Gastrocnemius medialis (tissue), 4 donors: Measurements from ENCODE around the gene ACSS1. TPM values are rescaled to one million over a fixed set of nuclear protein-coding genes. Genes with fewer than 3 reads are reported as not detected.

Experiments used
- ATAC-seq, 2 donors: fragments of 150-250 bp; one replicate each; pipeline ENCODE4 v1.9.1; 2016
- DNase-seq, 2 donors: peaks; one replicate each; pipeline ENCODE4 v3.0.0-alpha.2; 2019
- H3K27ac ChIP-seq, 4 donors: fragments of 200-600 bp; sonication (generic); 1 replicate in 1 of 4; 2 replicates in 3 of 4; pipeline ENCODE4 v1.5.1; 2016 to 2018; ENCODE audit warnings: mild to moderate bottlenecking in 2 of 4, moderate library complexity in 1 of 4
- H3K27me3 ChIP-seq, 3 donors: fragments of 200-600 bp; sonication (generic) in 2 of 3; 1 replicate in 1 of 3; 2 replicates in 2 of 3; pipeline versions ENCODE4 v1.5.1 to v1.6.0; 2016 to 2019; ENCODE audit warnings: mild to moderate bottlenecking in 1 of 3, moderate library complexity in 1 of 3
- H3K36me3 ChIP-seq, 2 donors: fragments of 200-600 bp; sonication (generic) in 1 of 2; one replicate each; pipeline ENCODE4 v1.5.1; 2017 to 2018
- H3K4me1 ChIP-seq, 2 donors: fragments of 200-600 bp; sonication (generic) in 1 of 2; one replicate each; pipeline ENCODE4 v1.5.1; 2016 to 2017; ENCODE audit warnings: mild to moderate bottlenecking in 2 of 2
- H3K4me3 ChIP-seq, 4 donors: fragments of 200-600 bp; sonication (generic) in 3 of 4; 1 replicate in 1 of 4; 2 replicates in 3 of 4; pipeline ENCODE4 v1.5.1; 2016 to 2019; ENCODE audit warnings: mild to moderate bottlenecking in 2 of 4
- H3K9me3 ChIP-seq, 3 donors: fragments of 200-600 bp; sonication (generic) in 2 of 3; 1 replicate in 1 of 3; 2 replicates in 2 of 3; pipeline ENCODE4 v1.5.1; 2016 to 2019
- POLR2A ChIP-seq, 2 donors: fragments of 450-650 bp; IDR thresholded peaks; one replicate each; pipeline ENCODE4 v1.6.1; 2017; ENCODE audit warnings: antibody characterized with exemption in 2 of 2, mild to moderate bottlenecking in 2 of 2, moderate library complexity in 2 of 2
- in situ Hi-C, 4 donors: fragments of 200-750 bp; cut with MboI; loops; one replicate each; pipeline versions ENCODE4 v1.15.0 to v1.8.0; 2017; ENCODE audit warnings: low sequenced_read_pairs in 4 of 4
- intact Hi-C: fragments of 100-400 bp; cut with DNase I; formaldehyde crosslinking; loops from one replicate; pipeline ENCODE4 v1.15.1; 2023; ENCODE audit warnings: low total_unique reads
- total RNA-seq, 4 donors: library from RNA; depleted of rRNA; stranded (reverse); fragments of >200 nt; gene quantifications; one replicate each; pipeline versions ENCODE4 v1.1.0 to v1.2.3, GENCODE V29; 2016
- TF ChIP-seq, protein P1 (sequence below), 5 experiments: fragments of 450-650 bp in 3 of 5; fragments of 200-600 bp in 2 of 5; sonication (generic) in 2 of 5; IDR thresholded peaks in 4 of 5; conservative IDR thresholded peaks in 1 of 5; 1 replicate in 4 of 5; 2 replicates in 1 of 5; pipeline ENCODE4 v1.5.1; 2016 to 2019; ENCODE audit warnings: antibody characterized with exemption in 5 of 5, mild to moderate bottlenecking in 3 of 5, moderate library complexity in 3 of 5

ACSS1 gene
- total RNA-seq, 4 donors from 2014 or later, result 11.4 to 84.6 (median 11.8) TPM

DNA sequence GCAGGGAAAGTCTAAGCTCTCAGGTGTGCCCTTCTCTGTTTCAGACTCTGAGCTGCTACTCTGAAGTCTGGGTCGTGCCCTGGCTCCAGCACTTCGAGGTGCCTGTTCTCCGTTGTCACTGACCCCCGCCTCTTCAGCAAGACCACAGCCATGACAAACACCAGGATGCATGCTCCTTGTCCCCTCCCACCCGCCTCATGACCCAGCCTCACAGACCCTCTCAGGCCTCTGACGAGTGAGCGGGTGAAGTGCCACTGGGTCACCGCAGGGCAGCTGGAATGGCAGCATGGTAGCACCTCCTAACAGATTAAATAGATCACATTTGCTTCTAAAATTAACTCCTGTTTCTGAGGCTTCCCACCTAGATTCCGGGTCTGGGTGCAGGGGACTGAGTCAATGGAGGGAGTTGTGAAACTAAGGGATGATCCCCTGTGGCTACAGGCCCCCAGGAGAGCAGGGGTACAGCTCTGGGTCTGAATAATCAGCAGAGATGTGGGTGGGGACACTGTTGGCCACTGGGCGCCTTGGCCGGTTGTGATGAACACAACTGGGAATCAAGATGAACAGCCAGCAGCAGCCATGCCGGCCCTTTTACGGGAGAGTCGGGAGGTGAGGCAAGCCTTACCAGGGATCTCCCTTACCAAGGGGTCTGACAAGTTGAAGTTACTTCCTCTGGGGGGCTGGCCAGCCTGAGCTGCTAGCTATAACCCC is 98.2 kb downstream of the ACSS1 start:
- Histone ChIP-seq H3K27me3 (no peaks in the 10 kb centered on the region), H3K4me1 (no peaks in the 10 kb centered on the region), H3K4me3 (no peak overlapping the region), H3K36me3 (peaks cover 0 to 50% of the 10 kb centered on the region in 2 donors), H3K9me3 (no peaks in the 10 kb centered on the region), H3K27ac (no peak overlapping the region)
- intact Hi-C loops, result no loop called here
- no peak for DNase-seq
- TF ChIP-seq POLR2A (IDR thresholded peaks at IDR 0.05), result no peak
- in situ Hi-C loops, result no loop called here
- no peak for ATAC-seq

DNA sequence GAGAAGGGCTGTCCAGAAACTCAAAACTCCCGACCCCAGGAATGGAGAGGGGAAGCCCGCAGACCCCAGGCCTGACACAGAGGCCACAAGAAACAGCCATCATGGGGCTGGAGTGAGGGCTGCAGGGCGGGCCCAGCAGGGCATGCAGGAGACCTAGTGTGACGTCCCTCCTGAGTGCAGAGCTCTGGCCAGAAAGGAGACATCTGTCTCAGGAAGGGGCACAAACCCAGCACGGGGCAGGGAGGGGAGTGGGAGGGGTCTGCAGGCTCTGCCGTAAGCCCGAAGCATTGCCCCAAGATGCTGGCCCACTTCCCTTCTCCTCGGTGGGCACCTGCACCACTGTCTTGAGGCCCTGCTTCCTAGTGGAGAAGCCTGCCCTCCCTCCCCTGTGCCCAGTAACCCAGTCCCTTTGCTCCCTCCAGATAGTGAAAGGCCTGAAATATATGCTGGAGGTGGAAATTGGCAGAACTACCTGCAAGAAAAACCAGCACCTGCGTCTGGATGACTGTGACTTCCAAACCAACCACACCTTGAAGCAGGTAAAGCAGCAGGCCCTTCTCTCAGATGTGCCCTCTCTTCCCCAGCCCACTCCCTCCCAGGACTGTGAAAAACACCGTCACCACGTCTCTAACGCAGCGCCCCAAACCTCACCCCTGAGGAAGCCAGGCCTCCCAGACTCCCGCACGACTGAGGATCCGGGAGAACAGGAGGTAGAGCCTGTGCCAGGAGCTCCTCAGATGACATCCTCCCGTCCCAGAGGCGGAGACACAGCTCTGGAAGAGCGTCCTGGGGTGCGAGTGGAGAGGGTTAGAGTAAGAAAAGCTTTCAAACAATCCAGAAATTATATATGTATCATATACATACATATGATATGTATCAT is 99.2 kb downstream of the ACSS1 start:
- in situ Hi-C loops (no loop called here), intact Hi-C loops (no loop called here)
- TF ChIP-seq, protein P1, sequence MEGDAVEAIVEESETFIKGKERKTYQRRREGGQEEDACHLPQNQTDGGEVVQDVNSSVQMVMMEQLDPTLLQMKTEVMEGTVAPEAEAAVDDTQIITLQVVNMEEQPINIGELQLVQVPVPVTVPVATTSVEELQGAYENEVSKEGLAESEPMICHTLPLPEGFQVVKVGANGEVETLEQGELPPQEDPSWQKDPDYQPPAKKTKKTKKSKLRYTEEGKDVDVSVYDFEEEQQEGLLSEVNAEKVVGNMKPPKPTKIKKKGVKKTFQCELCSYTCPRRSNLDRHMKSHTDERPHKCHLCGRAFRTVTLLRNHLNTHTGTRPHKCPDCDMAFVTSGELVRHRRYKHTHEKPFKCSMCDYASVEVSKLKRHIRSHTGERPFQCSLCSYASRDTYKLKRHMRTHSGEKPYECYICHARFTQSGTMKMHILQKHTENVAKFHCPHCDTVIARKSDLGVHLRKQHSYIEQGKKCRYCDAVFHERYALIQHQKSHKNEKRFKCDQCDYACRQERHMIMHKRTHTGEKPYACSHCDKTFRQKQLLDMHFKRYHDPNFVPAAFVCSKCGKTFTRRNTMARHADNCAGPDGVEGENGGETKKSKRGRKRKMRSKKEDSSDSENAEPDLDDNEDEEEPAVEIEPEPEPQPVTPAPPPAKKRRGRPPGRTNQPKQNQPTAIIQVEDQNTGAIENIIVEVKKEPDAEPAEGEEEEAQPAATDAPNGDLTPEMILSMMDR (IDR thresholded peaks at IDR 0.05 in 4 of 5, conservative IDR thresholded peaks at IDR 0.05 in 1 of 5), result no peak
- TF ChIP-seq POLR2A (IDR thresholded peaks at IDR 0.05), result no peak
- Histone ChIP-seq H3K4me3 (no peak overlapping the region), H3K4me1 (no peaks in the 10 kb centered on the region), H3K9me3 (no peaks in the 10 kb centered on the region), H3K27me3 (no peaks in the 10 kb centered on the region), H3K36me3 (peaks cover 0 to 46% of the 10 kb centered on the region in 2 donors), H3K27ac (no peak overlapping the region)
- ATAC-seq (no peak), DNase-seq (no peak)

DNA sequence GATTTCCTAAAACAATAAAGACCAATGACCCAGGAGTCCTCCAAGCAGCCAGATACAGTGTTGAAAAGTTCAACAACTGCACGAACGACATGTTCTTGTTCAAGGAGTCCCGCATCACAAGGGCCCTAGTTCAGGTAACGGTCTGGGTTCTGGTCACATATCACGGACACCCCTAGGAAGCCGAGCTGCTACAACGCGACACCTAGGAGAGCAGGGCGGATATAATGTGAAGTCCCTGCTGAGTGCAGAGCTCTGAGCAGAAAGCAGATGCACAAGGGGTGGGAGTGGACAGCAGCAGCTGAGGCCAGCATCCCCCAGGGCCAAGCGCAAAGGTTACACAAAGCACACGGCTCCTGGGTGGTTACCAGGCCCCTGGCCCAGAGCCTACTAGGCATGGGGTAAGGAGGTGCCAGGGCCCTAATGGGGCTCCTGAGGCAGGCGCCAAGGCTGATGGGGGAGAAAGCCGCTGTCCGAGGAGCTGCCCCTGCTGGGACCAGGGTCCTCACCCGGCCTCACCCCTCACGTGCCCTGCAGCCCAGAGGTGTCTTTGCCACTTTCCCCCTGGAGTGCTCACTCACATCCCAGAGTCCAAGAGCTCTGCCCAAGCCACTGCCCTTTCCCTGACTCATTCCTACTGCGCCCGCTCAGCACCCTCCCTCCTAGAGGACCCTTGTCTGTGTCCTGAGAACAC is 100.5 kb downstream of the ACSS1 start:
- ATAC-seq (no peak), DNase-seq (no peak)
- Histone ChIP-seq H3K36me3 (peaks cover 0 to 33% of the 10 kb centered on the region in 2 donors), H3K4me3 (no peak overlapping the region), H3K27me3 (no peaks in the 10 kb centered on the region), H3K27ac (no peak overlapping the region), H3K9me3 (no peaks in the 10 kb centered on the region), H3K4me1 (no peaks in the 10 kb centered on the region)
- intact Hi-C loops, result no loop called here
- in situ Hi-C loops, result no loop called here
- no peak for TF ChIP-seq POLR2A (IDR thresholded peaks at IDR 0.05)
- TF ChIP-seq, protein P1 (IDR thresholded peaks at IDR 0.05 in 4 of 5, conservative IDR thresholded peaks at IDR 0.05 in 1 of 5), result no peak

Other genes with a start within 250 kb of the ACSS1 start
- gene CST7, start 108.9 kb downstream of the ACSS1 start, total RNA-seq, result 1 to 10 TPM in 2 of 4 donors, under 1 TPM in 1, not detected in 1; 0.91 to 1.9 (median 1.0) TPM
- 100 to 1,000 TPM in 1 of 4 donors, 10 to 100 TPM in 3; 24.2 to 108 (median 29.3) TPM for gene APMAP, start 65.4 kb downstream of the ACSS1 start, total RNA-seq
- 1 to 10 TPM in 1 of 4 donors, under 1 TPM in 1, not detected in 2; 0.20 to 3.0 TPM for gene VSX1, start 24.0 kb upstream of the ACSS1 start, total RNA-seq
- gene ENTPD6, start 137.6 kb upstream of the ACSS1 start, total RNA-seq, result 10 to 100 TPM; 27.0 to 61.1 (median 50.2) TPM
- gene PYGB, start 189.9 kb upstream of the ACSS1 start, total RNA-seq, result 10 to 100 TPM; 13.6 to 50.7 (median 27.0) TPM